ENCODE results near the gene CAPN9.

- TF ChIP-seq POLR2A (IDR thresholded peaks at IDR 0.05; ENCODE audit: low read depth, low read length), result no peak
- no peak for TF ChIP-seq POLR2AphosphoS5 (IDR thresholded peaks at IDR 0.05; ENCODE audit: insufficient read depth, low read depth, low read length)
- TF ChIP-seq CTCF (IDR thresholded peaks at IDR 0.05; ENCODE audit: extremely low read depth in 1 of 2, insufficient read depth in 1 of 2, low read depth in 1 of 2, low read length in 2 of 2), result no peak
- TF ChIP-seq FOS (IDR thresholded peaks at IDR 0.05; ENCODE audit: borderline replicate concordance, insufficient read depth, low read length), result no peak
- no peak for TF ChIP-seq MYC (IDR thresholded peaks at IDR 0.05; ENCODE audit: low read depth, low read length)
- TF ChIP-seq JUN (IDR thresholded peaks at IDR 0.05; ENCODE audit: borderline replicate concordance, insufficient read depth, insufficient read length, low read depth), result no peak
These were observed 2.4 kb downstream of the CAPN9 start for GRCh38 chr1:230749635-230750034.
